Central memory CD4-positive, alpha-beta T cell (primary cell): ENCODE measurements around the gene DLG2.

Experiments used
- DNase-seq: peaks from one replicate; pipeline ENCODE4 v3.0.0; 2022

The DLG2 gene

DNA sequence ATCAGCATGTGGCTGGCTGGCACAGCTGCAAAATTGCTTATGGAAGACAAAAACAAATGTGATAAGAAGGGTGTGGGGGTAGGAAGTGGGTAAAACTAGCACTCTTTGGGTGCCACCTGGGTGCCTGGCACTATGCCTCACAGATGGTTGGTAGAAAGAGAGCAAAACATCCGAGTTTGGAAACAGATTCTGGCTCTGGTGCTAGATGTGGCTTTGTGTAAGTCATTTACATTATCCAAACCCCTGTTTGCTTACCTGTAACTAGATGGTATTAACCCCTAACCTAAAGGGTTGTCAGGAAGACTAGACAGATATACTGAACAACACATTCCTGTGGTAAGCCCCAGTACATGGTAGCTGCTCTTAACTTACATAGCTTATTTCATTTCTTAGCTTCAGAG is 905.6 kb downstream of the DLG2 start:
- no peak for DNase-seq

DNA sequence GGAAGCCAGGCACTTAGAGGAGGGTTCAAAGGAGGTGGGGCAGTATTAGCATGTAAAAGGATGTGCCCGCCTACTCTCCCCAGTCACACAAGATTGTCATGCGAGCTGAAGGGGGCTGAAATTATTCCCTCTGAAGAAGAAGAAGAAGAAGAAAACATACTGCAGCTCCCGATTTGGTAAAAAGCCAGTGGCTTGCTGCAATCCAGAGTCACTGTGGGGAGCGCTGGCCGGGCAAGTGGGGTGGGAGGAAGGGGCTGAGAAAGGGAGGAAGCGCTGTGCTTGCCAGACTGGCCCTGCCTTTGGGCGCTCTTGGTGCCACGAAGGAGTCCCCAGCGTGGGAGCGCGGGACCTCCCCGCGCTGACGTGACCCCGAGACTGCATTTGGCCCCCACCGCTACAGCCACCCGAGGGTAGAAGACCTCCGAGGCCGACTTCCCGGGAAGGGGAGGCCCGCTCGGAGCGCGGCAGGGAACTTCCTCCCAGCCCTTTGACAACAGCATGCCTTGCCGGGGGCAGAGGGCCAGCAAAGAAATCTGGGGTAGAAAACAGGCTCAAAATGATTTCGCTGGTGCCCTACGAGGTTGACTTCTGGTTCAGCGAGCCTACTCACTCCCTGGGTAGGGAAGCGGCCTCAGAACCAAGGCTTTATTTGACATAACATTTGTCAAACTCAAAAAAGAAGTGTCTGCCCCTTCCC is 906.3 kb downstream of the DLG2 start:
- no peak for DNase-seq

DNA sequence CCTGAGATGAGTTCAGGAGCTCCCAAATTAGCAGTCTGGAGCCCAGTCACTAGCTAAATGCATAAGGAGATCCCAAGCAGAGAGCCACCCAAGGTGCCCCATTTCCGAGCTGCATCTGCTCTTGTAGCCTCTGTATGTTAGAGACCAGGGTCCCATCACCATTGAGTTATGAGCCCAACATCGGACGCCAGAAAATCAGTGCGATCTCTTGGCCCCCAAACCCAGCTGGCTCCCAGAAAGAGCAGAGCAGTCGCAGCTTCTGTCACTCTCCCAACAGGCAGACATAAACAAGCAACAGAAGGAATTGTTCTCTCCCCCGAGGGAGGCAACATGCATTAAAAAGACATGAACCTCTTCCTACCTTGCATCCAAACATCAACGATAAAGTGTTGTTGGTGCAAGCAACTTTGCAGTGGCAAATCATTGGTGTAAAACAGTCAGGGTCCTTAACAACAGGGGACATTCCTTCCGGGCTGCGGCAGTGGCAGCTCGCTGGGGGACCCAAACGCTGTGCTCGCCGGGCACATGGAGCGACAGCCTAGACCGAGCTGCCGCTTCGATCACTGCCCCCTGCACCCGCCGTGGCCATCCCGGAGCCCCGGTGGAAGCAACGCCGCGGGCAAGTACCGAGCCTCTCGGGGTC is 907.1 kb downstream of the DLG2 start:
- DNase-seq: no peak

DNA sequence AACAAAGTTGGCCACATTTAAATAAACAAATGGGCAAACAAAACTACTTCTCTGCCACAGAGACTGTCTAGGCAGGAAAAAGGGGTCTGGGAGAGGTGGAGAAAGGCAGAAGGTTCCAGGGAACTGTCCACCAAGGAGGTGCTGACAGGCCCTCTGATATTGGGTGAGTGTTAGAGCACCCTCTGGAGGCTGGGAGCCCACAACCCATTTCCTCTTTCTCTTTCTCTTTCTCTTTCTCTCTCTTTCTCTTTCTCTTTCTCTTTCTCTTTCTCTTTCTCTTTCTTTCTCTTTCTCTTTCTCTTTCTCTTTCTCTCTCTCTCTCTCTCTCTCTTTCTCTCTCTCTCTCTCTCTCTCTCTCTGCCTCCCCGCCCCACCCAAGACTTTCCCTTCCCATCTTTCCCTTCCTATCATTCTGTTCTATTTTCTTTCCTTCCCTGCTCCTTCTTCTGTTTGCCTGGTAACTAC is 912.8 kb downstream of the DLG2 start:
- no peak for DNase-seq

DNA sequence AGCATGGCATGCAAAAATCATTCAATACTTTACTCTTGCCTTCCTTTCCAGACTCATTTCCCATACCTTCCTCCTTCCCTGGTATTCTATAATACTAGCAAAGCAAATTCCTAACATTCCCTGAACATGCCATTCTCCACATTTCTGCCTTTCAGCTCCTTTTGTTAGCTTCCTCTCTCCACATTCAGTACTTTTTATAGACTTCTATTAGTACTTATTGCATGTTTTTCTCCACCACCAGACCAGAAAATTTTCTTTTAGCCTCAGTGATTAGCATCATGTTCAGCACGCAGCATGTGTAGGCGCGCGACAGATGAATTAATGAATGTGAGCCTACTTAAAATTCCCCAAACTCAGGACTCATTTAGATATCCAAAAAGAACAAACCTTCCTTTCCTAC is 935.3 kb downstream of the DLG2 start:
- no peak for DNase-seq

DNA sequence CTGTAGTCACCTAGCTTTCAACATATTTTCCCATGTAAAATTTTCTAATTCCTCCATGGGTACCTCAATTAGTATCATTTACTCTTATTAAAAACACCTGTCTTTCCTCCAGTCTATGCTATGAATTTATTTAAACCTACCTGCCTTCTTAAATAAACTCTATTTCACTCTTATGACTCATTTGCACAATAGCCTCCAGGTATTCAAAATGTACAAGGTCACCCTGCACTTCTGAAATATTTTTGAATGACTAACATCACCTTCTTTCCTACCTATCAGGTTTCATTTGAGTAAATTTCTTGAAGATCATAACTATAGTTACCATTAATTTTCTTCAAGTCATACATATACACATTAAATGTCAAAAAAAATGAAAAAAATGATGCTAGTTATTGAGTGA is 939.7 kb downstream of the DLG2 start:
- DNase-seq: no peak

DNA sequence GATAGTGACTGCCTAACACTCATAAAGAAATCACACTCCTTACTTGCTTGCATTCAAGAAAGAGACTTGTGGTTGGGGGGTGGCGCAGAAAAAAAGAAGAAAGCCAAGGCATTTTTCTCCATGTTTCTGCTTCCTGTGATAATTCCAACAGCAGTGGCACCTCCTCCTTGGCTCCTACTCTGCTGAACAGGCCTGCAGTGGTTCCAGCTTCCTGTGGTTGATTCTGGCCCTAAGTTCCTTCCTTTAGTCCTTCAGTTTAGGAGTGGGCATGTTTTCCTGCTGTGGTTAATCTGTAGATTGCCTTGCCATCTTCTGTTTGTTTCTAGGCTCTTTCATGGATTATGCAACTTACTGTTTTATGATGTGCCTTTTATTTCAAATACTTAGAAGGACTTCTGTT is 940.4 kb downstream of the DLG2 start:
- DNase-seq: no peak

DNA sequence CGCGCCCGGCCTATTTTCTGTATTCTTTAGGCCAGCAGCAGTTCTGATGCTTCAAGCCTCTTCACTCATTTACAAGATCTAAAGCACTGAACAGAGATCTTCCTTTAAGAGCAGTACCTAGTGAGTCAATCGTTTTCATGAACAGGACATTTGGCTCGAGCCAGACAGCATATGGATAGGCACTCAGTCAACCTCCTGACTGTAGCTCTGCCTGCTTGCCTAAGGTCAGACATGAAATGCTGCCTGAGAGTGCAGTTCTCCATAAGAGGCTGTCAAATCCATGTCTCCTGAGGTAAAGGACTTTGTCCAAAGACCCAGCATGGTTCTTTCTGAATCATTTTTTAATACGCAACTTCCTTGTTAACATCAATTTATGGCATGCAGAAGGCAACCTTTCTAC is 941.2 kb downstream of the DLG2 start:
- DNase-seq: no peak

DNA sequence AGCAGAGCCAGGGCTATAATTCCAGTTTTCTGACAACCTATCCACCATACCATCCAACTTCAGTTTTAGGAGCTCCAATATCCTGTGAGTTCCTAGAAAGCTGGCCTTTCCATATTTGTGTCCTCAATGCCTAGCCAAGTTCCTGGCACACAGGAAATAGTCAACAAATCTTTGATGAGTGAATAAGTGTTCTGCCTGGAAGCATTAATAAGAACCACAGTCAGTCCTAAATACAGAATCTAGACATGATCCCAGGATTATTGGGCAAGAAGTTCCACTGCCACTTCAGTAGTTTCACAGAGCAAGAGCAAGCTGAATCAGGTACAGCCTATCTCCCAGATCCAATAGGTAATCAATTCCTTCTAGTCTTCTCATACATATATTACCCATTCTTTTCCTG is 942.0 kb downstream of the DLG2 start:
- DNase-seq: no peak

DNA sequence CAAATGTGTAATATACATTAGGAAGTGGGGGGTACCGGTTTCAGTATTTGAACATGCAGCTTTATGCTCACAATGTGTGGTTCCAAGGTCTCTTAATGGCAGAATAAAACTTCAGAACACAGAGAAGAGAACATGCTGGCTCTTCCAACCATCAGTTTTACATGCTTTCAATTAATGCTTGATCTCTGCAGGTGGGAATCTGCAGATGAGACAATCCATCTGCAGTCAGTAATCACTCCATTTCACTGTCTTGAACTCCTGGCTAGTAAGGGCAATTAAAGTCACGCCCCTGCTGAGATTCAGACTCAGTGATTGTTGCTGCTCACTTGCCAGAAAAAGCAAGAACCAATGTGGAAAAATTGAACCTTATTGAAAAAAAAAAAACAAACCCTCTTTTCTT is 945.7 kb downstream of the DLG2 start:
- no peak for DNase-seq

DNA sequence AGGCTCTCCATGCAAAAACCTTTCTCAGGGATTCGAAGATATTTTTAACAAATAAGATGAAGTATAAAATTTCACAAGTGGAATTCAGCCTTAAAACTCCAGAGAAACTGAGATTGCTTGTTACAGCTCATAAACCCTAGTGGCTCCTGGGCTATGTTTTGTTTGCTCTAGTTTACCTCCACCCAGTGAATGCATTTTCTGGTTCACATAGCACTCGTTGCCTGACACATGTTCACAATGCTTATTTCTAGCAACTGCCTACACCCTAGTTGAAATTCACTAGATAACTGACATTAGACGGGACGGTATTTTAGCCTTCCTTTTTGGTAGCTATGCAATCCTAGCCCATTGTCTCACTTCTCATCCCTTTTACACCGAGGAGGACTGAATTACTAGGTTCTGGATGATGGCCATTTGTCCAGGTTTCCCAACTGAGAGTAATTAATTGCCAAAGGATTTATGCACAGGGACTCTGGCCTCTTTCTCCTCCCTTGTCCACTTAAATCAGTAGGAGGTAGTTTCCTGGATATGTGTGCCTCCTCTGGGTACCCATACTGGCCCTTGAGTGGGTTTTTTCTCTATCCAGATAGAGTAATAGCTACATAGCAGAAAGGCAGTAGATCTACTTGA is 951.6 kb downstream of the DLG2 start:
- DNase-seq: no peak

DNA sequence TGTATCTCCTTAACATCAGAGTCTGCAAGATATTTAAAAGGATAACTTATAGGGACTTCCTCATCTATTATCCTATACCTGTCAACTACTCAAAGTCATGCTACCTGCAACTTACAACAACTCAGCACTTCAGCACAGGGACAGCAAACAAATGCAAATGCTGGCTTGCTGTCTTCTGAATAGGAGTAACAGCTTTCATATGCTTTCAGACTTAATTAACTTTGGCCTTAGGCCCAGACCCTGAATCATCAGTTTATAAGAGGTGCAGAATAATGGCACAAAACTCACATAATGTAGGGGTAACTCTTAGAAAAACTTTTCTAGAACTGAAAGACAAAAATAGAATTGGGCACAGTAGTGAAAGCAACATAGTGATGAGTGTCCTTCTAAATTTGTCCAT is 953.4 kb downstream of the DLG2 start:
- DNase-seq: no peak

DNA sequence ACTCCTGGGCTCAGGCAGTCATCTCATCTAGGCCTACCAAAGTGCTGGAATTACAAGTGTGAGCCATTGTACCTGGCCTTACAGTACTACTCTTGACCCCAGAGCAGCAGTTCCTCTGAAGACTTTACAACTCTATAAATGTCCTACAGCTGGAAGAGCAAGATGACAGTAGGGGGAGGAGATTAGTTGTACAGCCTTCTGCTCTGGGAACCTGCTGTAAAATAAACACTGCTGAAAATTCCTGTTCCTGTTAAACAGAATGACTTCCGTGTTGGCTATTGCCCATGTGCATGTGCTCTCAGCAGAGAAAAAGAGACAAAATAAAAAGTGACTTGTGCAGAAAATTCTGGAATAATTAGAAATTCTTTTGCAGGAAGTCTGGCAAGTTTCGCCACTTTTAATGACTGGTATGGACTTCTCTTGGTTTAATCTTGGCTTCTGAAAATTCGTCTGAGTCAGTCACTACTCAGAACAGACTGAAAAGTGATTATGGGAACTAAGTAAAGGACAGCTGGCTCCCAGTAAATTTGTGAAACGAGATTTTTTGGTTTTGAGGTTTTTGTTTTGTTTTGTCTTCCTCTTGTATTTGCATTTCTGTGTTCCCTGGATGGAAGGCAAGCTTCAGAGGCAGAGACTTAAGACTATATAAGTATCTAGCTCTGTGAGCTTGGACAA is 955.7 kb downstream of the DLG2 start:
- no peak for DNase-seq

DNA sequence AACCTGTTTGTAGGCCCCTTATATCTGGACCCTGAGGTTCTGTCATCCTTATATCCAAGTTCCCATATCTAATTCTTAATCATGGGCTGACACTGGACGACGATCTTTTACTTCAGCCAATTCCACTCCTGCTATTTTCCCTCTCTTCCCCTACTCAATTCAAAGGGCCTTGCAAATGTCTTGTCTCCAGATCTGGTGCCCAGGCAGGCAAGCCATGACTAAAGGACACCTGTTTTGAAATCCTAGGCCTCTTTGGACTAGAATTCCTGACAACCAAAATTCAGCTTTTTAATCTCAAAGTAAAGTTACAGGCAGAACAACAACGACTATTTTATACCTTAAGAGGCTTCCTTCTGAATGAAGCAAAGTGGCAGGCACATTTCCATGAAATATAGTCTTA is 963.4 kb downstream of the DLG2 start:
- DNase-seq: no peak

DNA sequence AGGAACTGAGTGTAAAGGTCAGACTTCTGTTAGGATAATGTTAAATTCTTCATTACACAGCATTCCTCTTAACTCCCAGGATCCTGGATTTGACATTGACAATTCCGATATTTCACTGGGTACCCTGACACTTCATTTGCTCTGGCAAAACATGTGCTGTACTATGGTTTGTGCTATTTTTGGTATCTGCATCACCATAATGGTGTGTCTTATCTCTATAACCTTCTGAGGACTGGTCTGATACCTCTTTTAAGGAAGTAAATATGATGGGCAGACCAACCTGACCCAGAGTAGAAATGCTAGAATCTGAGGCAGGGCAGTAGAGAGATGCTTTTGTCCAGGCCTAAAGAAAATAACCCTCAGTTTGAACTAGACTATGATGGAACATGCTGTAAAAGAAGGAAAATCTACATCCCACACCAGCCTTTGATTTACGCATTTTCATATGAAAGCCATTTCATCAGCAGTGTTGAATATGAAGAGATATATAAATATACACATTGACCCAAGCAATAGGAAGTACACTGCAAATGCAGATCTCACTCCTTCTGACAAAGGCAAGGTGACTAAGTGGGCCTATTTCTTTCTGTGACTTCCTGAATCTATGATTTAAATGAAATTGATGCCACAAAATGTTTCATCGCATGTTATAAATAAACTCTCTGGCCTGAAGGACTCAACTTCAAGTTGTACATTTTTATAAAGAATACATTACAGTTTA is 966.7 kb downstream of the DLG2 start:
- no peak for DNase-seq

DNA sequence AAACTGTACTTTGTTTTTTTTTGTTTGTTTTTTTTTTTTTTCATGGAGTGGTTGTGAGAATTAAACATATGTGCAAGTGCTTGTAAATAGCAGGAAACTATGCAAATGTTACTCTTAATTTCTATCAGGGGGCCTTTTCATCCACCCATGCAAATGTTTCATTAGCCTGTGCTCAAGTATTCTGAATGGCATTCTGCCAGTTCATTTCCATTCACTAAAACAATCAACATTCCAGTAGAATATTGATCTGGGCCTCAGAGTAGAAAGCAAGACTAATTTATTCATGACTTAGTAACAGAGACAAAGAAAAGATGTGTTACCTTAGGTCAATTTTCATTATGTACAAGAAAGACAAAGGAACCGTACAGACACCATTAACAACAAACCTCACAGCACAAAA is 971.4 kb downstream of the DLG2 start:
- no peak for DNase-seq

DNA sequence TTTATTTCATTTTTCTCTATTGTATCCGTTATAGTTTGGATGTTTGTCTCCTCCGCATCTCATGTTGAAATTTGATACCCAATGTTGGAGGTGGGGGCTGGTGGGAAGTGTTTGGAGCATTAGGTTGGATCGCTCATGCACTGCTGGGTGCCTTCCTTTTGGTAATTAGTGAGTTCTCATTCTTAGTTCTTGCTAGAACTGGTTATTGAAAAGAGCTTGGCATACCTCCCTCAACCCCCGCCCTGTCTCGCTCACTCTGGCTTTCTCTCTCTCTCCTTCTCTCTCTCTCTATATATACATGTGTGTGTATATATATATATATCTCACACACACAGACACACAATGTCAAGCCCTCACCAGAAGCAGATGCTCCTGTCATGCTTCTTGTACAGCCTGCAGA is 978.7 kb downstream of the DLG2 start:
- DNase-seq: no peak

DNA sequence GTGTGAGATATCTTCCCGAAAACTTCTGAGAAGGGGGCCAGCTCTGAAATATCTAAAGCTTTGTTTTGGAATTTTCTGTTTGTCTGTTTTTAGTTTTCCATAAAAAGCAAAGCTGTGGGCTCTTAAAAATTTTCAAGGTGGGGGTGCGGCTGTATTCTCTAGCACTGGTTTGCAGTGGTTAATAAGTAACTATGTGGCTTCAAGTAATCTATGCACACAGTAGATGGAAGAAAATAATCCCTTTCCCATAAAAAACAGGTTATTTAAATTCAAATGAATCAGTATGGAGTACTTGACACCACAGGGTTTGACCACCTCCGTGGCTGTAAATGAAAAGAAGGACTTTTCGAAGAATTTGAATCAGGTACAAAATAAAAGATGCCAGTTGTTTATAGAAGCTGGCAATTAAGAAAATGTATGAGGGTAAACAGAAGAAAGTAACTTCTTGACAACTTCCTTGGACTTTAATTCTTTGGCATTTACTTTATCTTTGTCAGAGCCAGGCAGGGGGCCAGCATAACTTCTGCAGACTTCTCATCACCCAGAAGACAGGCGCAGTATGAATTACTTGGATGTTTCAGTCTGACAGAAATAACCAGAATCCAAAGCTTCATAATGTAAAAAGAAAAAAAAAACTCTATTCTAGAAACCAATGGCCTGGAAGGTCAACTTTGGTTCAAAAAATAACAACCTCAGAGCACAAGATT is 981.0 kb downstream of the DLG2 start:
- DNase-seq: no peak

DNA sequence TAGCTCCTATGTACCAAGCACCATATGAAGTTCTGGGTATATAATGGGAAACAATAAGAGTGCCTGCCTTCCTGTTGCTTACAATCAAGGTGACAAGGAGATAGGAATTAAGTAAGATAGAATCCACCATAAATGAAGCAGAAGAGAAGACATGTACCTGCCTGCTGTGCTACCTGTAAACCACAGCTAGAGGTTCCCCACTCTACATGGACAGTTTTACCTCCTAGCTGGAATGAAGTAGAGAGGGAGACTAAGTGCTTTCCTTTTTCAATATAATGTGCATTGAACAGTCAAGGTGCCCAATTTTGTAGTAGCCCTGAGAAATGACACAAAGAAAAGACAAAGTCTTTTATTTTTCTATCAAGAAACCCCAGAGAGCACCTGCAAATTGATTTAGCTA is 984.6 kb downstream of the DLG2 start:
- DNase-seq: no peak

DNA sequence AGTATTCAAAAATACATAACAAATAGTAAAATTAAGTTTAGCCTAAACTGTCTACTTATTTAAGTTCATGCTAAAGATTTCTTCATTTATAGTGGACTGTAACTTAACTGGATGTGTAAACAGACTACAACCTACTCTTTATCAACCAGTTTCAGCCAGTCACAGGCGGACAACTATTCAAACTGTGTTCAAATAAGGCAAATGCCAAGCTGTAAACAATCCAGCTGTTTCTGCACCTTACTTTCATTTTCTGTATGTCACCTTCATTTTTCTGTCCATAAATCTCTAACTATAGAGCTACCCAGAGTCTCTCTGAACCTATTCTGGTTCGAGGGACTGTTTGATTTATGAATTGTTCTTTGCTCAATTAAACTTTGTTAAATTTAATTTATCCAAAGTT is 992.8 kb downstream of the DLG2 start:
- DNase-seq: no peak

DNA sequence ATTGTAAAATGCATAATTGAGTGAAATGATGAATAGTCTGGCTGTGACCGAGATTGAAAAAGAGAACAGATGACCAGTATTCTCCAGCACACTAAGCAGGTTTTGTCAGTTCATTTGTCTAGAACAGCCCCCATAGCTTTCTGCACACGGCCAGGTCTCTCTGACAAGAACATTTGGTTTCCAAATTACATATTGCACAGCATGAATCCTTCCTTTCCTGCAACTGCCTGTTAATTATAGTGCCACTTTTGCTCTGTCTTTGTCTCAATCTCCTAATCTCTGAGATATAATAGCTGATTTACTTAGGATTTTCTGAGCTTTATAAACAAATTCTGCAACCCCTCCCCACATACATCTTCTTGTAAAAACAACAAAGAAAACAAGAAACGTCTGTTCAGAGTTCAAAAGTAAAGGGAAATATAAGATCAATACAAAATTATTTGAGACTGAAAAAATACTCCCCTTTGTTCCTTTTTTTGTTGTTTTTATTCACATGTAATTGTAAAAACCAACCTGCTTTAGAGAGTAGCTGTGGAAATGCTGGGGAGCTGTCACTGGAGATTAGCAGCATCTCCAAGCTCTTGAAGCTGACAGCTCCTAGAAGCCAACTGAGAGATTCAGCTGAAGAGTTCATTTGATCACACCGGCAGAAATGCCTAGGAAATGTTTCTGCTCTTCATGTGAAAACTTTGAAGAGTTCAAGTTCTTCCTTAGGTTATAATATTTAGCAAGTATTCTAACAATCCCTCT is 998.1 kb downstream of the DLG2 start:
- no peak for DNase-seq

DNA sequence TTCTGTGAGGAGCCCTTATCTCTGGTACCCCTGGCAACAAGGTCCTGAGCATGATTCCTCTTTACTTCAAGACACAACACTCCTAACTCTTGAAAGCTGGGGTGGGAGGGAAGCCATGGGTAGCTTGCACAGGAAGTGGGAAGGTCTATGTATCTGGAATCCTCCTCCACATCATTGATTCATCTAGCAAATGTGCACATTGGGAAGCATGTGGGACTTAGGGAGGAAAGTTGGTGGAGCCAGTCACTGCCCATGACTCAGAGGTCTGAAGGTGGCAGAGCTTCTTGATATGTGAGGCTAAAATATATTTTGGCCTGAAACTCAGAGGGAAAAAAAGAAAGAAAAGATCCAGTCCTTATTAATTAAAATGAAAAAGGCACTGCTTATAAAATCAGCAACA is 1000.9 kb downstream of the DLG2 start:
- no peak for DNase-seq
